HepG2 (cell line): ENCODE measurements around the gene ATF6.

Experiments used
- PBX2 ChIP-seq: IDR thresholded peaks from 2 replicates; pipeline ENCODE4 v1.6.1; 2016; ENCODE audit warnings: control low read depth
- POLR2A ChIP-seq, 2 experiments: IDR thresholded peaks; 2 replicates each; pipeline ENCODE4 v1.6.1; 2011; ENCODE audit warnings: low read depth in 2 of 2, low read length in 2 of 2, mild to moderate bottlenecking in 1 of 2, moderate library complexity in 1 of 2; ENCODE audit not compliant: insufficient read depth in 1 of 2

- TF ChIP-seq POLR2A (IDR thresholded peaks at IDR 0.05; ENCODE audit: insufficient read depth in 1 of 2, low read depth in 2 of 2, low read length in 2 of 2) = no peak
- TF ChIP-seq PBX2 (CRISPR knock-in tag) = no peak
Measured at GRCh38 chr1:161725908-161726472, 40.1 kb upstream of the ATF6 start.
